T-cell (primary cell): ENCODE results near the gene OR2Y1. TPM values are rescaled to one million over a fixed set of nuclear protein-coding genes. Genes with fewer than 3 reads are reported as not detected.
"Not testable (repeated sequence)": the region's sequence is repeated elsewhere in the genome, so short reads cannot be mapped to it uniquely, and the experiment has no call there.

Source experiments
- ATAC-seq, 4 experiments: fragments of 200-7000 bp in 3 of 4; fragments of 150-1000 bp in 1 of 4; cut with Tn5 transposase; replicated peaks in 1 of 4; 1 replicate in 3 of 4; 2 replicates in 1 of 4; pipeline ENCODE4 v1.10.0; 2021; ENCODE audit warnings: moderate library complexity in 3 of 4, mild to moderate bottlenecking in 2 of 4, moderate number of reproducible peaks in 1 of 4
- CTCF ChIA-PET, 2 donors: fragments of 300-600 bp; sonication (Branson Sonifier 250); formaldehyde crosslinking; loops; one replicate each; lab custom pipeline; 2022; ENCODE audit warnings: antibody characterized with exemption in 2 of 2; lab: Charles Lee
- POLR2A ChIA-PET, 2 donors: fragments of 300-600 bp; sonication (Branson Sonifier 250); formaldehyde crosslinking; loops; one replicate each; lab custom pipeline; 2022; ENCODE audit warnings: antibody characterized with exemption in 2 of 2; lab: Charles Lee
- DNase-seq, 35 experiments: peaks; one replicate each; pipeline versions ENCODE4 v3.0.0 to v3.0.0-alpha.2; 2013 to 2023
- H3K27ac ChIP-seq: one replicate; pipeline ENCODE4 v1.5.1; 2013; ENCODE audit warnings: low read length
- H3K27me3 ChIP-seq, 2 experiments: replicated peaks in 1 of 2; 1 replicate in 1 of 2; 2 replicates in 1 of 2; pipeline versions ENCODE4 v1.6.1 to v1.7.0; 2013; ENCODE audit warnings: low read length in 1 of 2, mixed read lengths in 1 of 2; ENCODE audit not compliant: control insufficient read depth in 2 of 2, insufficient read depth in 2 of 2; ENCODE audit errors: extremely low read depth in 1 of 2
- H3K36me3 ChIP-seq, 2 donors: 1 replicate in 1 of 2; 2 replicates in 1 of 2; pipeline versions ENCODE4 v1.6.1 to v1.7.0; 2013; ENCODE audit warnings: low read length in 1 of 2; ENCODE audit not compliant: control insufficient read depth in 2 of 2, insufficient read depth in 1 of 2; ENCODE audit errors: extremely low read depth in 1 of 2
- H3K4me1 ChIP-seq, 2 experiments: 1 replicate in 1 of 2; 2 replicates in 1 of 2; pipeline versions ENCODE4 v1.6.1 to v1.7.0; 2013; ENCODE audit warnings: low read length in 2 of 2, mixed read lengths in 1 of 2; ENCODE audit not compliant: insufficient read depth in 2 of 2, control insufficient read depth in 1 of 2; ENCODE audit errors: extremely low read depth in 1 of 2
- H3K4me3 ChIP-seq, 2 donors: 1 replicate in 1 of 2; 2 replicates in 1 of 2; pipeline versions ENCODE4 v1.5.1 to v1.7.0; 2013; ENCODE audit warnings: mild to moderate bottlenecking in 2 of 2, low read length in 1 of 2, moderate library complexity in 1 of 2; ENCODE audit not compliant: control insufficient read depth in 1 of 2; ENCODE audit errors: extremely low read depth in 1 of 2
- H3K9me3 ChIP-seq: 2 replicates; pipeline ENCODE4 v1.7.0; 2013
- H3K27ac Mint-ChIP-seq, 2 donors: one replicate each; pipeline ENCODE4 v1.8.0; 2020 to 2021; ENCODE audit warnings: mild to moderate bottlenecking in 2 of 2, mixed read lengths in 2 of 2
- H3K27me3 Mint-ChIP-seq, 2 donors: one replicate each; pipeline ENCODE4 v1.8.0; 2021 to 2022; ENCODE audit warnings: mixed read lengths in 2 of 2
- H3K36me3 Mint-ChIP-seq: one replicate; pipeline ENCODE4 v1.8.0; 2021; ENCODE audit warnings: mixed read lengths
- H3K4me1 Mint-ChIP-seq, 3 donors: one replicate each; pipeline ENCODE4 v1.8.0; 2020 to 2022; ENCODE audit warnings: mixed read lengths in 3 of 3, mild to moderate bottlenecking in 1 of 3
- H3K4me3 Mint-ChIP-seq, 3 donors: one replicate each; pipeline ENCODE4 v1.8.0; 2020 to 2022; ENCODE audit warnings: mild to moderate bottlenecking in 3 of 3, mixed read lengths in 3 of 3, moderate library complexity in 3 of 3
- H3K9me3 Mint-ChIP-seq, 3 donors: one replicate each; pipeline ENCODE4 v1.8.0; 2020 to 2022; ENCODE audit warnings: mixed read lengths in 3 of 3
- WGBS: methylation state at CpG from one replicate; pipeline ENCODE4 v1.1.5; 2013; ENCODE audit warnings: missing lambda C conversion rate; ENCODE audit not compliant: insufficient coverage; 5-methylcytosine and 5-hydroxymethylcytosine counted together
- total RNA-seq, 35 experiments: library from RNA in 6 of 35; stranded (reverse) in 6 of 35; fragments of 120-200 nt in 1 of 35; gene quantifications; one replicate each; pipeline versions ENCODE4 v1.2.1 to v1.2.4 and lab custom pipeline; 2013 to 2026

Gene OR2Y1
- total RNA-seq, 5 donors from 2014 or later (not counting 1 experiment from before 2014, with no cell fraction given), result not detected

- no peak overlapping the region for H3K27ac ChIP-seq
- POLR2A ChIA-PET, result no interaction called here
- H3K4me1 Mint-ChIP-seq, result peaks cover 35 to 44% (median 36%) of the 10 kb centered on the region in 3 donors
These were observed 45.4 kb upstream of the OR2Y1 start for GRCh38 chr5:180785121-180785781.

GRCh38 chr5:180784497-180785097 lies 44.7 kb upstream of the OR2Y1 start:
- H3K27ac ChIP-seq, result no peak overlapping the region
- Mint-ChIP-seq H3K27ac (no peak overlapping the region), H3K36me3 (no peaks in the 10 kb centered on the region), H3K4me1 (peaks cover 33 to 38% (median 33%) of the 10 kb centered on the region in 3 donors), H3K27me3 (no peaks in the 10 kb centered on the region), H3K4me3 (no peak overlapping the region), H3K9me3 (no peaks in the 10 kb centered on the region)
- H3K36me3 ChIP-seq, result peaks cover under 1 to 7% of the 10 kb centered on the region in 2 donors
- DNase-seq (peak; percentile 55 to 84 (median 72)), ATAC-seq (peak; percentile 74 to 89 (median 78))
- no peak overlapping the region for H3K4me3 ChIP-seq
- ChIA-PET CTCF (interaction anchor here (0.5 to 1.1 kb wide), 3 partner anchors 26 to 76 kb away, joined by 3 to 5 read pairs (median 3); no protein-coding TSS in a partner anchor), POLR2A (interaction anchor here in 1 of 2 donors (0.7 kb wide), 1 partner anchor 923 kb away, joined by 4 read pairs; no protein-coding TSS in a partner anchor)
- no peaks in the 10 kb centered on the region for H3K27me3 ChIP-seq
- 66% methylated on average over 3 of the region's 13 CpGs for WGBS
- peaks cover 0 to 29% of the 10 kb centered on the region in 2 experiments for H3K4me1 ChIP-seq
- H3K9me3 ChIP-seq, result no peaks in the 10 kb centered on the region

More at GRCh38 chr5:180785121-180785781, 45.4 kb upstream of the OR2Y1 start:
- CTCF ChIA-PET, result interaction anchor here (0.5 to 1.1 kb wide), 3 partner anchors 25 to 75 kb away, joined by 3 to 5 read pairs (median 3); no protein-coding TSS in a partner anchor
- H3K27me3 ChIP-seq, result no peaks in the 10 kb centered on the region
- WGBS, result 92% methylated on average over 7 of the region's 15 CpGs
- DNase-seq, result no peak
- Mint-ChIP-seq H3K9me3 (no peaks in the 10 kb centered on the region), H3K27ac (peak overlapping the region; percentile 9 to 83), H3K36me3 (no peaks in the 10 kb centered on the region), H3K4me3 (peak overlapping the region in 1 of 3 donors; percentile 28), H3K27me3 (no peaks in the 10 kb centered on the region)
- peaks cover 5 to 13% of the 10 kb centered on the region in 2 donors for H3K36me3 ChIP-seq
- no peak for ATAC-seq
- H3K4me1 ChIP-seq, result peaks cover 0 to 30% of the 10 kb centered on the region in 2 experiments
- H3K9me3 ChIP-seq, result no peaks in the 10 kb centered on the region
- H3K4me3 ChIP-seq, result no peak overlapping the region

DNA sequence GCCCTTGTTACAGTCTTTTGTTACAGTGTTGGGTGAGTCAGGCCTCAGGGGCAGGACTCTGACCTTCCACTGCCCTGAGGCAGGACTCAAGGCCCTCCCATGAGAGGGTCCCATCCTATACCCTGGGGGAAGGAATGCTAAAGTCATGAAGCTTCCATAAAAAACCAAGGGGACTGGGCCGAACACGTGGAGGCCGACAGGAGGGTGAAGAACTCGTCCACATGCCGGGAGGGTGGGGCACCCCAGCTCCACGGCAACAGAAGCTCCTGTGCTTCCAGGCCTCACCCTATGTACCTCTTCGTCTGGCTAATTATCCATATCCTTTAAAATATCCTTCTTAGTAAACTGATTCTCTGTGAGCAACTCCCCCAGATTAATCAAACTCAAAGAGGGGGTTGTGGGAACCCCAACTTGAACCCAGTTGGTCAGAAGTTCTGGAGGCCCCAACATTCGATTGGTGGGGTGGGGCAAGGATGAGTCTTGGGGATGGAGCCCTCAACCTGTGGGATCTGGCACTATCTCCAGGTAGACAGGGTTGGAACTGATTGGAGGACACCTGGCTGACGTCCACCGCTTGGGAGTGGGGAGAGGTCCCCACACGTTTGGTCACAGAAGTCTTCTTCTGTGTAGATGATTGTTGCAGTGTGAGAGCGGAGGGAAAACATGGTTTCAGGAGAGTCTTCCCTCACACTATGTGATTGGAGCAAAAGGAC lies 43.6 kb upstream of the OR2Y1 start:
- ATAC-seq (no peak), DNase-seq (no peak)
- Histone ChIP-seq H3K4me3 (no peak overlapping the region), H3K27ac (no peak overlapping the region), H3K36me3 (peaks cover 0 to 4% of the 10 kb centered on the region in 2 donors), H3K4me1 (peaks cover 0 to 26% of the 10 kb centered on the region in 2 experiments), H3K27me3 (no peaks in the 10 kb centered on the region), H3K9me3 (no peaks in the 10 kb centered on the region)
- no peak overlapping the region for H3K4me3 Mint-ChIP-seq
- H3K27me3 Mint-ChIP-seq, result no peaks in the 10 kb centered on the region
- no peaks in the 10 kb centered on the region for H3K9me3 Mint-ChIP-seq
- H3K4me1 Mint-ChIP-seq, result peaks cover 33 to 38% (median 33%) of the 10 kb centered on the region in 3 donors
- 100% methylated on average over 4 of the region's 12 CpGs for WGBS
- POLR2A ChIA-PET, result no interaction called here
- H3K27ac Mint-ChIP-seq, result peak overlapping the region in 1 of 2 donors; percentile 14
- H3K36me3 Mint-ChIP-seq, result no peaks in the 10 kb centered on the region
- CTCF ChIA-PET, result no interaction called here

DNA sequence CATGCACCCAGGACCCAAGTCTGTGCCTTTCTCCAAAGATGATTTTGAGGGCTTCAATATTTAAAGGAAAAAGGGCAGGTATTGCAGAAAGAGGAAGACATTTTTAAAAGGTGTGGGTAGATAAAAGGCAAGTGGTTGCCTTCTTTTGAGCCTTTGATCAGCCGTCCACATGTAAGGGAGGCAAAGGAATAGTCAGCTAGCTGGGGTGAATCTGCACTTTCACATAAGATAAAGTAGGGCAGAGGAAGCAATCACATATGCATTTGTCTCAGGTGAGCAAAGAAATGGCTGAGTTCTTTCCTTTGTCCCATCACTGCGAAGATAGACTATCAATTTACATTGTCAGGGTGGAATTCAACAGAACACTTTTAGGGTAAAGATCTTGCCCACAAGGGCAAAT lies 42.9 kb upstream of the OR2Y1 start:
- H3K9me3 ChIP-seq, result no peaks in the 10 kb centered on the region
- no peak overlapping the region for H3K4me3 ChIP-seq
- no peaks in the 10 kb centered on the region for H3K36me3 Mint-ChIP-seq
- 0% methylated on average over 1 of the region's 2 CpGs for WGBS
- H3K4me3 Mint-ChIP-seq, result no peak overlapping the region
- POLR2A ChIA-PET, result interaction anchor here in 1 of 2 donors (0.6 kb wide), 1 partner anchor 46 kb away, joined by 5 read pairs; no protein-coding TSS in a partner anchor
- H3K27ac ChIP-seq, result no peak overlapping the region
- CTCF ChIA-PET, result no interaction called here
- peak overlapping the region in 1 of 2 donors; percentile 0 for H3K27ac Mint-ChIP-seq
- H3K9me3 Mint-ChIP-seq, result no peaks in the 10 kb centered on the region
- H3K4me1 ChIP-seq, result peaks cover 0 to 20% of the 10 kb centered on the region in 2 experiments
- peaks cover 0 to 3% of the 10 kb centered on the region in 2 donors for H3K36me3 ChIP-seq
- no peak for DNase-seq
- no peaks in the 10 kb centered on the region for H3K27me3 ChIP-seq
- ATAC-seq, result no peak
- peaks cover 30 to 34% (median 33%) of the 10 kb centered on the region in 3 donors for H3K4me1 Mint-ChIP-seq
- H3K27me3 Mint-ChIP-seq, result no peaks in the 10 kb centered on the region

- DNase-seq, H3K27ac Mint-ChIP-seq, POLR2A ChIA-PET, H3K27ac ChIP-seq, CTCF ChIA-PET, H3K4me3 ChIP-seq, H3K36me3 Mint-ChIP-seq, ATAC-seq, H3K27me3 Mint-ChIP-seq, H3K9me3 Mint-ChIP-seq, H3K4me3 Mint-ChIP-seq, H3K27me3 ChIP-seq, H3K9me3 ChIP-seq, H3K36me3 ChIP-seq: not testable (repeated sequence)
- WGBS, result 98% methylated on average over 12 of the region's 14 CpGs
- H3K4me1 Mint-ChIP-seq, result peaks cover 22 to 28% (median 27%) of the 10 kb centered on the region in 3 donors
- peaks cover 0 to 16% of the 10 kb centered on the region in 2 experiments for H3K4me1 ChIP-seq
These were observed 42.1 kb upstream of the OR2Y1 start for GRCh38 chr5:180781900-180782326.

- H3K27ac ChIP-seq, result no peak overlapping the region
- POLR2A ChIA-PET, result no interaction called here
- no peak for DNase-seq
- CTCF ChIA-PET, result no interaction called here
- Mint-ChIP-seq H3K36me3 (no peaks in the 10 kb centered on the region), H3K4me1 (peaks cover 9 to 14% (median 11%) of the 10 kb centered on the region in 3 donors), H3K9me3 (no peaks in the 10 kb centered on the region), H3K27ac (no peak overlapping the region), H3K27me3 (peaks cover 0 to 6% of the 10 kb centered on the region in 2 donors), H3K4me3 (no peak overlapping the region)
- peaks cover 0 to 2% of the 10 kb centered on the region in 2 experiments for H3K27me3 ChIP-seq
- H3K36me3 ChIP-seq, result no peaks in the 10 kb centered on the region
- no peak for ATAC-seq
- H3K4me3 ChIP-seq, result no peak overlapping the region
- H3K9me3 ChIP-seq, result no peaks in the 10 kb centered on the region
- H3K4me1 ChIP-seq, result peaks cover 0 to 3% of the 10 kb centered on the region in 2 experiments
- 87% methylated on average over 10 of the region's 10 CpGs for WGBS
These were observed 40.2 kb upstream of the OR2Y1 start for GRCh38 chr5:180779985-180780610.
